SIG-M5 (cell line): ENCODE data around the gene ARHGEF25.
"Not testable (repeated sequence)": the region's sequence is repeated elsewhere in the genome, so short reads cannot be mapped to it uniquely, and the experiment has no call there.

ENCODE experiments used
- DNase-seq: peaks from one replicate; lab custom pipeline; 2025; lab: John Stamatoyannopoulos, UW

ARHGEF25 gene

DNA sequence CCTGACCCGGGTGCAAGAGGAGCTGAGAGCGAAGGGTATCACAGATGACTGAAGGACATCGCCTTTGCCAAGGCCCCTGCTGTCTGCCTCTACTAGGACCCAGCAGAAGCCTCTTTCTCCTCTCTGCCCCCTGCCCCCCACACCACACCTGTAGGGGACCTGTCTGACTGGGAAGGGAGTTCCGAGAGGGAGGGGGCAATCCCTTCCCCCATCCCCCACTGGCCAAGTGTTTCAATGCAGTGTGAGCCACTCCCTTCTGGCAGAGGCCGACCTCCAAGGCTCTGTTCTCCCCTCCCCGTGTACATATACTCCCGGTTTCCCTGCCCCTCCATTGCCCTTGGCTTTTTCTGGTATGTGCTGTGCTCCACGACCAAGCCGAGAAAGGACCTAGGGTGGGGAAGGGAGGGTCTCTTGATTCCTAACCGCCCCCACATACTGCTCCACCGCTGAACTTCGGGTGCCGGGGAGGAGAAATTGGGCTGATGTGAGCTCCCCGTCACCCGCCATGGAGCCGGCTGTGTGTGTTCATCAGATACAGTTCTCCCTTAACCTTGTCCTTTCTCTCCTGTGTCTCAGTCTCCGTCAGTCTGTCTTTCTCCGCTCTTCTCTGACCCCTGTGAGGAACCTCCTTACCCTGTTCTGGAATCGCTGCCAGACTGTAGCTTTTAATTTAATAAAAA is 2.0 kb upstream of the ARHGEF25 start:
- DNase-seq: no peak

DNA sequence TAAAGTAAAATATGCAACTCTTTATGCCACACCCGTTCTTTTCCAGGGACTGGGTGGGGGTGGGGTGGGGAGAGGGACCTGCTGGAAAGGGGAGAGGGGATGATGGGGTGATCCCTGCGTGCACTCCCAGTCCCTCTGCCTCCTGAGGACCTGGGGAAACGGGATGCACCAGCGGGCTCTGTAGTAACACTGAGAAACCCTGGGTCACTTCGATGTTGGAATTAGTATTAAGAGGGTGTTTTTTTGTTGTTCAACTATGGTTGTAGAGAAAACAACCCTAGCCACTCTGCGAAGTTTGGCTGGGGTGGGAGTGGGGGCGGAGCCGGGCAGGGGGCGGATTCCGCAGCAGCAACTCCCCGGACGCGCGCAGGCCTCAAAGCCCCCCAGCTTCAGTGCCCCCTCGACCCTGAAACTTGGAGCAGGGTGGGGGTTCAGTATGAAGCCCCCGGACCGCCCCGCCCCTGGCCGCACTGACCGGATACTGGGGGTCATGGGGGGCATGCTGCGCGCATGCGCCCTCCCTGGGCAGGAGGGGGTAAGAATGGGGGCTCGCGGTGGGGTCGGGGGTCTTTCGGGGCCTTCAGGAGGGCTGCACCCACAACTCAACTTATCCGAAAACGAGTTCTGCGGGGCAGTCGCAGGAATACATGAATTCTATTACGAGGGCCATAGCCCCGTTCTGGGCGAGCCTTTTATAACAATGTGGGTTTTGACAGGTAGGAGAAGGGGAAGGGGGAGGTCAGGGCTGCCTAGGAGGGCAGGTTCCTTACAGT is 1.3 kb upstream of the ARHGEF25 start:
- no peak for DNase-seq

DNA sequence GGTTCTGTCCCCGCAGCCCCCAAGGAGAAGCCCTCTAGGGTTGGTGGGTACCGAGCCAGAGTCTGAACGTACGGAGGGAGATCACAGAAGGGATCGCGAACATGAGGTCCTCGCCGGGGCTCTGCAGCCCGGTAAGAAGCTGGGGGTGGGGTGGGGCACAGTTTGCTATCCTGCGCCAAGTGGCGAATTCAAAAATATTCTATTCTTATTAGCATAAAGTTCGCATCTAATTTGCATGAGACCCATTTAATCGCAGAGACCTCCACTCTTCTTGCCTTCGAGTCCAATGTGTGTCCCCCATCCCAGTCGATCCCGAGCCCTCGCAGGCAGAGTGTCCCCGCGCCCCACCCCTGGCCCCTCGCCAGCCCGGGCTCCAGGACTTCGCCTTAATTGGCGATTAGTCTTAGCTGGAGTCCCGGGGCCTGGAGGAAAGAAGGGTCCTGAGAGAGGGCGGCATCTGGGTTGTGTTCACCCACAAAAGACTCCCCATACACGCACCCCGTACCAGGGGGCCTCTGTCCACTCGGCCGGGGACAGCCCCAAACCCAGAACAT is 604 bp upstream of the ARHGEF25 start:
- DNase-seq: no peak

DNA sequence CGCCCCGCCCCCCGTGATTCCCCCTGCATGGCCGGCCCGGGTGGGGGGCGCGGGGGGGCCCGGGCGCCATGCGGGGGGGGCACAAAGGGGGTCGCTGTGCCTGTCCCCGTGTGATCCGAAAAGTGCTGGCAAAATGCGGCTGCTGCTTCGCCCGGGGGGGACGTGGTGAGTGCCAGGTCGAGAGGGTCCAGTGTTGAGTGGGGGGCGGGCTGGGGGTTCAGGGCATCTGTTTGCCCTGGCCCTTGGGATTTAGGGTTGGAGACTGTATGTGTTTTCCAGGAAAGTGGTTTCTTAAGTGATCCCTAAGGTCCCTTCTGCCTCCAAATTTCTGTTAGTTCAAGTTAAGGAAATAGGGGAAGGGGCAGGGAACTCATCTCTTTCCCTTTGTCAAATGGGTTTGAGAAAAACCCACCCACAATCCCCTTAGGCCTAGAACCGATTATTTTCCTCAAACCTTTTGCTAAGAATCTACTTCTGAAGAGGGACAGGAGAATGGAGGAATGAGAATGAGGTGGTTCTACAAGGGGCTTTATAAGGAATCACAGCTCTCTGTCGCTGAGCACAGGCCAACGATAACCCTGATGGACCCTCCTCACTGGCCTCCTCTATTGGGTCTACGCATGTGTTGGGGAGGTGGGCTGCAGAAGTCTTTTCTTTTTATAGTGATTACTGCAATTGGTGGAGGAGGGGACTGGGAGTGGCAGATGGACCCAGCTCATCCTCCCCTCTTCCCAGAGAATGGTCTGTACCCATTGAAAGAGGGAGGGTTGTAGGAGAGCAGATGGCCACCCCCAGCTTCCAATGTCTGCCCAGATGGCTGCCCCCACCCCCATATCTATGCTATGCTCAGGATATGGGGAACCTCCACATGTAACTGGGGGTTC is 834 bp downstream of the ARHGEF25 start:
- no peak for DNase-seq

GRCh38 chr12:57612711-57613426 is 1.6 kb downstream of the ARHGEF25 start:
- DNase-seq: no peak

GRCh38 chr12:57613427-57614109 is 2.3 kb downstream of the ARHGEF25 start:
- no peak for DNase-seq

- DNase-seq: no peak
Observed at GRCh38 chr12:57614178-57614947, 3.1 kb downstream of the ARHGEF25 start.

- no peak for DNase-seq
Observed at GRCh38 chr12:57614948-57615500, 3.8 kb downstream of the ARHGEF25 start.

- no peak for DNase-seq
Observed at GRCh38 chr12:57615637-57616036, 4.4 kb downstream of the ARHGEF25 start.

DNA sequence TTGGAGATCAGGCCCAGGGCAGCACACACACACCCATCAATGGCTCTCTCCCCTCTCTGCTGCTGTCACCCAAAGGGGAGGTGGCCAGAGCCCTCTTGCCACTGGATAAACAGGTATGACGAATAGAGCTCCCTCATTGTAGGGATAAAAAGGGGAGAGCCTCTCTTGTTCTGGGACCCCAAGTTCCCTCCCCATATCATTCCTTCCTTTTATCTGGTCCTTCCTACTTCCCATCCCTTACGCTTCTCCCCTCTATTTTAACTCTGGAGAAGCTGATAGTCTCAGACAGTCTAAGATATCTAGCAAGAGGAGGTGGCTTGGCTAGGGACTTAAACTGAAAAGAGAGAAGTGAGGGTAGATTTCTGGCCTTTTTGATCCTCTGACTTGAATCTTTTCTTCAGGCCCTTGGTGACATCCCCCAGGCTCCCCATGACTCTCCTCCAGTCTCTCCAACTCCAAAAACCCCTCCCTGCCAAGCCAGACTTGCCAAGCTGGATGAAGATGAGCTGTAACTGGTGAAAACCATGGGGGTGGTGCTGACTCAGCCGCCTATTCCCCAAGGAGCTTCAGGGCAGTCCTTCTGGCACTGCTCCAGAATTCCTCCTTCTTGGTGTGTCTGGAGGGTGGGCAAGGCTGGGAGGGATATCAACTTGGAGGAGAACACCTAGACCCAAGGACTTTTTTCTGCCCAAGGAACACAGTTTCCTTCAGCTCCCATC is 5.3 kb downstream of the ARHGEF25 start:
- DNase-seq: no peak

DNA sequence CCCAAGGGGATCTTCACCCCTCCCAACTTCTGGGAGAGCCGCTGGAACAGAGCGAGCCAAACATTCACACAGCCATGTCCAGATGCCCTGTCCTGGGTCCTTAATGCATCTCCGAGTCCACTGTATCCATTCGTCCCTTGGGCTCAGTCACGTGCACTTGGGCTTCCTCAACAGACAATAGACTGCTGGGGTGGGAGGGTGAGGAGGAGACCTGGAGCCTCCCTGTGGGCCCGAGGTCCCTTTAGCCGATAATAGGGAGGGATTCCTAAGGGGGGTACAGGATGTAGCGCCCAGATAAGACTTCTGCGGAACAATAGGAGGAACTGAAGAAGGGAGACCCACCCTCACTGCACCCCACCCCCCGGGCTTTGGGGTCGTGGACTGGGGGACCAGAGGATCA is 6.7 kb downstream of the ARHGEF25 start:
- DNase-seq: no peak

- DNase-seq: not testable (repeated sequence)
Observed at GRCh38 chr12:57618431-57618830, 7.2 kb downstream of the ARHGEF25 start.

DNA sequence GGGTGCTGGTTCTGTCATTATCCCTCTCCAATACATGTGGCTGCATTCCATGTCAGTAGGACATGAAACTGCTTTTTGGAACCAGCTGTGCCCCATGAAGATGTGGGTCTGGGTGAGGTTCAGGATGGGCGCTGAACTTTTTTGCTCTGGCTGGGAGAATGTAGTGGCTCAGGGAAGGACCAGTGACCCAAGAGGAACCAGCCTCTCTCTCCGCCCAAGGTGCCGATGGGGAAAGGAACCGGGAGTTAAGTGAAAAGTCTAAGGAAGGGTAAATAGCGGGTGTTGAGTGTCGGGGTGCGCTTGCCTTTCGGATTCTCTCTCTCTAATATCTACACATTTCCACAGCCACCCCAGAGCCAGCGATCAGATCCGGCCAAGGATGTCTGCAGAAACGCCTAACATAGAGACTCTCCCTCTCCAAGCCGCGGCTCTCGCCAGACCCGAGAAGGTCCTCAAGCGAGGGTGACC is 7.8 kb downstream of the ARHGEF25 start:
- no peak for DNase-seq

- no peak for DNase-seq
Observed at GRCh38 chr12:57619434-57620244, 8.4 kb downstream of the ARHGEF25 start.

- DNase-seq: no peak
Observed at GRCh38 chr12:57620245-57620935, 9.2 kb downstream of the ARHGEF25 start.

- no peak for DNase-seq
Observed at GRCh38 chr12:57620936-57621496, 9.8 kb downstream of the ARHGEF25 start.
